GM13977 (cell line): ENCODE measurements around the gene IFITM2.
"Not testable (repeated sequence)": the region's sequence is repeated elsewhere in the genome, so short reads cannot be mapped to it uniquely, and the experiment has no call there.

Source experiments
- DNase-seq: peaks from one replicate; pipeline ENCODE4 v3.0.0; 2012; ENCODE audit warnings: low spot score
- CTCF ChIP-seq: IDR thresholded peaks from 2 replicates; pipeline ENCODE4 v1.5.1; 2012; ENCODE audit warnings: mild to moderate bottlenecking, control low read depth; ENCODE audit not compliant: insufficient read depth; ENCODE audit errors: extremely low read depth, missing control alignments
- in situ Hi-C: fragments of 300-500 bp; cut with MboI; formaldehyde crosslinking; loops from one replicate; pipeline ENCODE4 v1.12.0; 2022; ENCODE audit warnings: low sequenced_read_pairs, low pct_unique_long_range_greater_than_20kb, mixed read lengths, inconsistent platforms; ENCODE audit not compliant: unreplicated experiment

The IFITM2 gene

GRCh38 chr11:328012-328411 is 20.4 kb downstream of the IFITM2 start:
- TF ChIP-seq CTCF, result no peak
- DNase-seq, result no peak
- in situ Hi-C loops, result no loop called here

GRCh38 chr11:328516-329100 is 21.0 kb downstream of the IFITM2 start:
- DNase-seq, in situ Hi-C loops: not testable (repeated sequence)

- in situ Hi-C loops, result no loop called here
- no peak for TF ChIP-seq CTCF
- no peak for DNase-seq
Observed at GRCh38 chr11:329886-330253, 22.3 kb downstream of the IFITM2 start.

GRCh38 chr11:330307-330693 is 22.7 kb downstream of the IFITM2 start:
- in situ Hi-C loops, result no loop called here
- DNase-seq, result no peak
- TF ChIP-seq CTCF, result no peak

- DNase-seq, result no peak
- TF ChIP-seq CTCF, result no peak
- in situ Hi-C loops, result no loop called here
Observed at GRCh38 chr11:330694-331357, 23.2 kb downstream of the IFITM2 start.

- in situ Hi-C loops, result no loop called here
- DNase-seq, result no peak
- no peak for TF ChIP-seq CTCF
Observed at GRCh38 chr11:331358-332060, 23.9 kb downstream of the IFITM2 start.
